Progenitor cell of endocrine pancreas (in vitro differentiated cells): Measurements from ENCODE around the gene PHACTR1. TPM values are rescaled to one million over a fixed set of nuclear protein-coding genes. Genes with fewer than 3 reads are reported as not detected.

Experiments used
- DNase-seq: peaks from one replicate; pipeline ENCODE4 v3.0.0; 2021; ENCODE audit warnings: low spot score; ENCODE audit not compliant: unreplicated experiment
- H3K27ac Mint-ChIP-seq: 2 replicates; pipeline ENCODE4 v1.8.0; 2021; ENCODE audit warnings: mild to moderate bottlenecking, moderate library complexity, mixed read lengths
- H3K27me3 Mint-ChIP-seq: 2 replicates; pipeline ENCODE4 v1.8.0; 2021; ENCODE audit warnings: mixed read lengths
- H3K36me3 Mint-ChIP-seq: 2 replicates; pipeline ENCODE4 v1.8.0; 2022; ENCODE audit warnings: mixed read lengths; ENCODE audit not compliant: insufficient read depth
- H3K4me1 Mint-ChIP-seq: 2 replicates; pipeline ENCODE4 v1.8.0; 2021; ENCODE audit warnings: low read depth, mixed read lengths
- H3K4me3 Mint-ChIP-seq: 2 replicates; pipeline ENCODE4 v1.8.0; 2021; ENCODE audit warnings: low read depth, mild to moderate bottlenecking, moderate library complexity, mixed read lengths
- H3K9me3 Mint-ChIP-seq: 2 replicates; pipeline ENCODE4 v1.8.0; 2021; ENCODE audit warnings: low read depth, mixed read lengths
- total RNA-seq: library from RNA; stranded (reverse); gene quantifications from 2 replicates; pipeline ENCODE4 v1.2.1, GENCODE V29; 2021
- TF ChIP-seq, protein P1 (sequence below): fragments of 200-600 bp; sonication (generic); IDR thresholded peaks from one replicate; pipeline ENCODE4 v1.5.0; 2021; ENCODE audit warnings: antibody characterized with exemption, mild to moderate bottlenecking; ENCODE audit not compliant: unreplicated experiment

The PHACTR1 gene
- total RNA-seq, 1 donor from 2014 or later: 8.6 TPM

- Mint-ChIP-seq H3K36me3 (no peaks in the 10 kb centered on the region), H3K9me3 (no peaks in the 10 kb centered on the region), H3K4me1 (no peaks in the 10 kb centered on the region), H3K27ac (no peak overlapping the region), H3K27me3 (peaks cover 3% of the 10 kb centered on the region), H3K4me3 (no peak overlapping the region)
- DNase-seq: no peak
- TF ChIP-seq, protein P1, sequence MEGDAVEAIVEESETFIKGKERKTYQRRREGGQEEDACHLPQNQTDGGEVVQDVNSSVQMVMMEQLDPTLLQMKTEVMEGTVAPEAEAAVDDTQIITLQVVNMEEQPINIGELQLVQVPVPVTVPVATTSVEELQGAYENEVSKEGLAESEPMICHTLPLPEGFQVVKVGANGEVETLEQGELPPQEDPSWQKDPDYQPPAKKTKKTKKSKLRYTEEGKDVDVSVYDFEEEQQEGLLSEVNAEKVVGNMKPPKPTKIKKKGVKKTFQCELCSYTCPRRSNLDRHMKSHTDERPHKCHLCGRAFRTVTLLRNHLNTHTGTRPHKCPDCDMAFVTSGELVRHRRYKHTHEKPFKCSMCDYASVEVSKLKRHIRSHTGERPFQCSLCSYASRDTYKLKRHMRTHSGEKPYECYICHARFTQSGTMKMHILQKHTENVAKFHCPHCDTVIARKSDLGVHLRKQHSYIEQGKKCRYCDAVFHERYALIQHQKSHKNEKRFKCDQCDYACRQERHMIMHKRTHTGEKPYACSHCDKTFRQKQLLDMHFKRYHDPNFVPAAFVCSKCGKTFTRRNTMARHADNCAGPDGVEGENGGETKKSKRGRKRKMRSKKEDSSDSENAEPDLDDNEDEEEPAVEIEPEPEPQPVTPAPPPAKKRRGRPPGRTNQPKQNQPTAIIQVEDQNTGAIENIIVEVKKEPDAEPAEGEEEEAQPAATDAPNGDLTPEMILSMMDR: no peak
Observed at GRCh38 chr6:12865671-12866181, 149.2 kb downstream of the PHACTR1 start.

- Mint-ChIP-seq H3K27me3 (peaks cover 3% of the 10 kb centered on the region), H3K9me3 (no peaks in the 10 kb centered on the region), H3K27ac (no peak overlapping the region), H3K36me3 (no peaks in the 10 kb centered on the region), H3K4me1 (no peaks in the 10 kb centered on the region), H3K4me3 (no peak overlapping the region)
- no peak for DNase-seq
- TF ChIP-seq, protein P1: no peak
Observed at GRCh38 chr6:12866422-12867029, 150.0 kb downstream of the PHACTR1 start.

GRCh38 chr6:12869816-12870432 is 153.4 kb downstream of the PHACTR1 start:
- no peak overlapping the region for H3K4me3 Mint-ChIP-seq
- H3K27ac Mint-ChIP-seq: no peak overlapping the region
- TF ChIP-seq, protein P1: no peak
- H3K4me1 Mint-ChIP-seq: no peaks in the 10 kb centered on the region
- no peaks in the 10 kb centered on the region for H3K9me3 Mint-ChIP-seq
- DNase-seq: no peak
- peaks cover 3% of the 10 kb centered on the region for H3K27me3 Mint-ChIP-seq
- no peaks in the 10 kb centered on the region for H3K36me3 Mint-ChIP-seq

DNA sequence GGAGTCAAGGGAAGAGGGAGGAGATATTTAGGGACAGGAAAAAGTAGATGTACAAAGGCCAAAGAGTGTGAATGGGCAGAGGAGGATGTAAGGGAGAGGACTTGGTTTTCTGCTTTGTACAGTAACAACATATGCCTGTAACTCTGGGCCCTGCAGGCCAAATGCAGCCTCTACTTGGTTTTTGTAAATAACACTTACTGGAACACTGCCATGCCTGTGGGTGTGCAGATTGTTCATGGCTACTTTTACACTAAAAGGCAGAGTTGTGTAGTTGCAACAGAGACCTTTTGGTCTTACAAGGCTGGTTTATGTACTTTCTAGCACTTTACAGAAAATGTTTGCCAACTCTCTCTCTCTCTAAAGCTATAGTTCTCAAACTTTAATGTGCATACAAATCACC is 157.1 kb downstream of the PHACTR1 start:
- Mint-ChIP-seq H3K4me1 (no peaks in the 10 kb centered on the region), H3K36me3 (no peaks in the 10 kb centered on the region), H3K9me3 (no peaks in the 10 kb centered on the region), H3K27ac (no peak overlapping the region), H3K27me3 (peaks cover 4% of the 10 kb centered on the region), H3K4me3 (no peak overlapping the region)
- TF ChIP-seq, protein P1: no peak
- DNase-seq: no peak

GRCh38 chr6:12875051-12875450 is 158.5 kb downstream of the PHACTR1 start:
- TF ChIP-seq, protein P1: no peak
- Mint-ChIP-seq H3K4me3 (no peak overlapping the region), H3K4me1 (no peaks in the 10 kb centered on the region), H3K27ac (no peak overlapping the region), H3K36me3 (no peaks in the 10 kb centered on the region), H3K9me3 (no peaks in the 10 kb centered on the region), H3K27me3 (peaks cover 4% of the 10 kb centered on the region)
- no peak for DNase-seq
